GM18867 (cell line): ENCODE data around the gene MTMR11.
"Not testable (repeated sequence)": the region's sequence is repeated elsewhere in the genome, so short reads cannot be mapped to it uniquely, and the experiment has no call there.

Source experiments
- ATAC-seq: cut with Tn5 transposase; IDR thresholded peaks from one replicate; pipeline ENCODE4 v1.9.1; 2021; ENCODE audit warnings: mild to moderate bottlenecking, moderate library complexity; ENCODE audit not compliant: unreplicated experiment

MTMR11 gene

DNA sequence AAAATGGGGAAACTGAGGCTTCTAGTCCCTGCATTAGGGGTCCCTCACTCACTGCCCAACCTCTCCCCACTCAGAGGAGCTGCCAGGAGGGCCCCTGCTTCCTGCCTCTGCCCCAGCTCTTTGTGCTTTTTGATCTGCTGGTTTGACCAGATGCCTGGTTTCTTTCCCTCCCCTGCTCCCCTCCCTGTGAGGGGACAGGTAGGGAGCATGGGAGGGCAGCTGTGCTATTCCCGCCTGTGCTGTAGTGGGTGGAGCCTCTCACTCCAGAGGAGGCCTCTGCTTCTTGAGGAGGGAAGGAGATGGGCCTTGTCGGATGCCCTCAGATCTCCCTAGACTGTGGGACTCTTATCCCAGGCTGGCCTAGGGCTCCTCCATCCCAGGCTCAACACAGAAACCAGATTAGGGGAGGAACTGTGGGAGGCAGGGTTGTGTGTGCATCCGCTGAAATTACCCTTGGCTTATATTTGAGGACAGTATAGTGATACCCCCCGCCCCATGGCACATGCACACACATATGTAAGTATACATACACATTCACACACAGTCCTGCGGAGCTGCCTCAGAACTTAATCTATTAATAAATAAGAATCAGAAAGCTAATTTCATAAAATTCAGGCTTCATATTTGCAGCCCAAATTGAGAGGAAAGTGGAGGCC is 32.7 kb downstream of the MTMR11 start:
- no peak for ATAC-seq

DNA sequence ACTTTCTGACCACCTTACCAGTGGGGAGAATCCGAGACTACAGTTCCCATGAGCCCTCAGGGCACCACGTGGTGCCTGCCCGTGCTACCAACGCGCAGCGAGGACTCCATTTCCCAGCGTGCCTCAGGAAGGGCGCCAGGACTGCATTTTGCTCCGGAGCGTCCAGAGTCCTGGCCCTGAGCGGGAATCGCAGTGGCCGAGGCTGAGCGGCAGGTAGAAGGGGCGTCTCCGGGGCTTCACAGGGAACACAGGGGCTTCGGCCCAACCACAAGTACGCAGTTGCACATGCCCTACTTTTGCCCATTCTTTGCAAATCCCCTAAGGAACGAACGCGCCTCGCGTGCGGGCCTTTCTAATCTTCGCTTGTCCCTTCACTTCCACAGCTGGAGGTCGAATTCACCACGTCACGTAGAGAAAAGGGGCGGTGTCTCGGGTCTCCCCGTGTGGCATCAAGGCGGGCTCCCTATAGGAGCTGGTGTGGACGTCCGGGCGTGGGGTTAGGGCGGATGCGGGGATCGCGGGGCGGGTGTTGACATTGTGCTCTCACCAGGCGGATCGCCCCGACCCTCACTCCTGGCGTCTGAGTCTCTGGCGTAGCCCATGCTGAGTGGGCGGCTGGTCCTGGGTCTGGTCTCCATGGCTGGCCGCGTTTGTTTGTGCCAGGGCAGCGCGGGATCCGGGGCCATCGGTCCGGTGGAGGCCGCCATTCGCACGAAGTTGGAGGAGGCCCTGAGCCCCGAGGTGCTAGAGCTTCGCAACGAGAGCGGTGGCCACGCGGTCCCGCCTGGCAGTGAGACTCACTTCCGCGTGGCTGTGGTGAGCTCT is 37.0 kb downstream of the MTMR11 start, which contains the start of gene BOLA1:
Gene BOLA1 (plus strand): TSS at position 109 of the 825 bp plus-strand sequence. CDS start 492 bp downstream, at position 601.
- peak; percentile 96 for ATAC-seq

DNA sequence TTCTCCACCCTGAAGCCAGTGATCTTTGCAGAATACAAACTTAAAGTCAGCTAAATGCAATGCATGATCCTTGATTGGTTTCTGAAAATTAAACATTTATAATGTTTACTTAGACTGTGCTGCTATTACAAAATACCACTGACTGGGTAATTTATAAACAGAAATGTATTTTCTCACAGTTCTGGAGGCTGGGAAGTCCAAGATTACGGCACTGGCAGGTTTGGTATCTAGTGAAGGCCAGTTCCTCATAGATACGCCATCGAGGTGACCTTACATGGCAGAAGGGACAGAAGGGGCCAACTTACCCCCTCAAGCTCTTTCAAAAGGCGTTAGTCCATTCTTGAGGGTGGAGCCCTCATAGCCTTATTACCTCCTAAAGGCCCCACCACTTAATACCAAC is 40.1 kb downstream of the MTMR11 start:
- ATAC-seq: no peak

DNA sequence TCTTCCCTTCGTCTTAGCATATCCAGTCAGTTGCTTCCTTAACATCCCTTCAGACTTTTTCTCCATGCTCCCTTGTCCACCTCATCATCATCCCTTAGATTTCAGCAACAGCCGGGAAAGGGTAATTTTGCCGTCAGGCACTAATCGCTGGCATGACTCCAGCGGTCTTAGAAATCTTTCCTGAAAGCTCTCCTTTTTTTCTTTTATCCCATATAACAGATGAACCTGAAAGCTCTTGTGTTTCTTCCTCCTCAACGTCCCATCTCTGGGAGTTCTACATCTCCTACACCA is 47.7 kb downstream of the MTMR11 start:
- ATAC-seq: no peak

DNA sequence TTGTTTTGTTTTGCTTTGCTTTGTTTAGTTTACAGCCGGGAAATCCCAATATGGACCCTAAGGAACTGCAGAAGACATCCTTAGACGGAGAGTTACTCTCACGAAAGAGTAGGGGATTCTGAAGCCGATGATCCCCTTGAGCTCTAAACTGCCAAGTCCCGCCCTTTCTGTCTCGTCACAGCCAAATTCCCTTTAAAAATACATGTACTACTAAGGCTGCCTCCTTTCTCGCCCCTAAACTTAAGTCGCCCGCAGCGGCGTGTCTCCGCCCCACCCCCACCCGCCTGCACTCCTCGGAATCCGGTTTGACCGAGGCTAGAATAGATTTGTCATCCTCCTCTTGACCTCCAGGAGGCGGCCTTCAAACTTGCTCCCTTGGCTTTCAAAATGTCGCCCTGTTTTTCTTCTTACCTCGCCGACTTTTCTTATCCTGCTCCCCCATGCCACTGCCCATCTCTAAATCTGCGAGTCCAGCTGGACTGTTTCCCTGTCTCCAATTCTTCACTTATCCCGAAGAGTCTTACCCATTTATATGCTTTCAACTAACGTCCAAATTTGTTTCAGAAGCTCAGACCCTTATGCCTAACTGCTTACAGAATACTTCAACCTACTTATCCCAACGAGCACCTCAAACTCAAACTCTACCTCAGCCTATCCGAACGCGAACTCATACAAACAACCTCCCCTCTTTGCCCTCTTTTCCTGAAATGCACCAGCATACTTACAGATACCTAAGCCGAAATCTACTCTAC is 48.3 kb downstream of the MTMR11 start:
- peak; percentile 27 for ATAC-seq

DNA sequence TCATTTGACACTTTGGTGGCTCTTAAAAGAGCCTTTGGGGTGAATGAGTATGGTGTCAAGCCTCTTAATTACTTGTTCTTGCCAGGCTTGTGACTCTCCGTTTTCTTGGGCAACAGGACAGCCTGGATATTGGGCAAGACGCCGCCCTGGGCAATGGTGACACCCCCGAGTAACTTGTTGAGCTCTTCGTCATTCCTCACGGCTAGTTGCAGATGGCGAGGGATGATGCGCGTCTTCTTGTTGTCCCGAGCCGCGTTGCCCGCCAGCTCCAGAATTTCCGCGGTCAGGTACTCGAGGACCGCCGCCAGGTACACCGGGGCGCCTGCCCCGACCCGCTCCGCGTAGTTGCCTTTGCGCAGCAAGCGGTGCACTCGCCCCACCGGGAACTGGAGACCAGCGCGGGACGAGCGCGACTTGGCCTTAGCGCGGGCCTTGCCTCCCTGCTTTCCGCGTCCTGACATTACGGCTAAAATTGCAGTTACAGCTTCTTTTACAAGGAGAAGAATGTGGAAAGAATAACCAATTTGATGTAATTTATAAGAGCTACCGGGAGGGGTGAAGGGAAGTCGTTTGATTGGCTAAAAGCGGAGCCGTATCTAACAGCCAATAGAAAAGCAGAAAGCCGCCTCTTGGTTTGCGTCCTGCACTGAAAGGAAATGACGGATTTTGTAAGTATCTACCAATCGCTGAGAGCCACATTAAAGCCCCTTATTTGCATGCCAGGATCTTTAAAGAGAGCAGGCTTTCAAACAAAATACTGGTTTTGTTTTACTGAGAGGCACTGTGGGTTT is 49.0 kb downstream of the MTMR11 start:
- ATAC-seq: peak; percentile 46

DNA sequence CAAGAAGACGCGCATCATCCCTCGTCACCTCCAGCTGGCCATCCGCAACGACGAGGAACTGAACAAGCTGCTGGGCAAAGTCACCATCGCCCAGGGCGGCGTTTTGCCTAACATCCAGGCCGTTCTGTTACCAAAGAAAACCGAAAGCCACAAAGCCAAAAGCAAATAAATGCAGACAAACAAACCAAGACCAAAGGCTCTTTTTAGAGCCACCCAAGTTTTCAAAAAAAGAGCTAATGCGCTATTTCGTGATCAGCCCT is 49.6 kb downstream of the MTMR11 start:
- ATAC-seq: not testable (repeated sequence)

DNA sequence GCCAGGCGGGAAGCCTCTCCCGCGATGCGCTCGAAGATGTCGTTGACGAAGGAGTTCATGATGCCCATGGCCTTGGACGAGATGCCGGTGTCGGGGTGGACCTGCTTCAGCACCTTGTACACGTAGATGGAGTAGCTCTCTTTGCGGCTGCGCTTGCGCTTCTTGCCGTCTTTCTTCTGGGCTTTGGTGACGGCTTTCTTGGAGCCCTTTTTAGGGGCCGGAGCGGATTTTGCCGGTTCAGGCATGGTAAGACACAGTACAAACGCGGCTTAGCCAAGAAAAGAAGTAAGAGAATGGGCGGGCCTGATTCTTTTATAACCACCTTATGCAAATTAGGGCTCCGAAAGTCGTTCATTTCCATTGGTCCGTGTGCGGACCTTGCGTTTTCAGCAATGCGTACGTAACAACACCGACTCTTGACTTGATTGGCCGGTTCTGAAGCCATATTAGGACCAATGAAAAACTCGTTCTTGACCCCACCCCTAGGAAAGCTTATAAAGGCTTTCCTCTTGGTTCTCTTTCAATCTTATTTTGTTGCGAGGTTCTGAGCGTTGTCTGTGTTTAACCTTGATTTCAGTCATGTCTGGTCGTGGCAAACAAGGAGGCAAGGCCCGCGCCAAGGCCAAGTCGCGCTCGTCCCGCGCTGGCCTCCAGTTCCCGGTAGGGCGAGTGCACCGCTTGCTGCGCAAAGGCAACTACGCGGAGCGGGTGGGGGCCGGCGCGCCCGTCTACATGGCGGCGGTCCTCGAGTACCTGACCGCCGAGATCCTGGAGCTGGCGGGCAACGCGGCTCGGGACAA is 50.1 kb downstream of the MTMR11 start:
- peak; percentile 59 for ATAC-seq

DNA sequence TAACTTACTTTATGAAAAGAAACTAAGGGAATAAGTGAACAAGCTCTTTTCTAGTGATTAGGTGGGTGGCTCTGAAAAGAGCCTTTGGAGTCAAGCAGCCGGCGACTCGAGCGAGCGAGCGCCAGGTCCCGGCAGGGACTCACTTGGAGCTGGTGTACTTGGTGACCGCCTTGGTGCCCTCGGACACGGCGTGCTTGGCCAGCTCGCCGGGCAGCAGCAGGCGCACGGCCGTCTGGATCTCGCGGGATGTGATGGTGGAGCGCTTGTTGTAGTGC is 50.6 kb downstream of the MTMR11 start:
- not testable (repeated sequence) for ATAC-seq

DNA sequence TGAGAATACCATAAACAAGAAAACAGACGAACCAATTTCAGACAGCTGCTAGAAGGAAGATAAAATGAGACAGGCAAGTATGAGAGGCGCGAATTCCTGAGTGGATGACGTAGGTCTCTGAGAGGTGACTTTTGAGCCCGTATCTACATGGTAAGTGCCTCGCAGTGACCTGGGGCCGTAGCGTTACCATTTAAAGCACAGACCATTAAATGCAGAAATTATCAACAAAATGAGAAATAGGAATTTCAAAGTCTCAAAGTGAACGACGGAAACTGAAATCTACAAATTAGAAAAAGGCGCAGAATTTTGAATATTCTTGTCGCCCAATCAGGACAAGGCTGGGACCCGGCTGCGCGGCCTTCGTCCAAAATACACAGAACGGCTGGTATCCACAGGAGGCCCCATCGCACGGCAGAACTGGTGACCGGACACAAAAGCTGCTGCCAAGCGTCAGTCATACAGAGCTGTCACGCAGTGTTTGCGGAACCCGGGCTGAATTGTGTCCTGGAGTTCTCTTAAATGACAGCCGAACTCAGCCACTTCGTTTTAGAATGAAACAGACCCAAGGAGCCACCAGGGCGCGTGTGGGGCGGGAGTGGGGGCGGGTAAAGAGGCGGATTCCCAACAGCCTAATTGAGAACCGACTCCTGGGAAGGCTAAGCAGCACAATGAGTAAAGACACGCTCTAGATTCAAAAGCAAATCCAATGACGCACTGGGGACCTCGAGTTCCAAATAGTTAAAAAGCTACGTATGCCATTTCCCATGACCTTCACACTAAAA is 51.1 kb downstream of the MTMR11 start:
- ATAC-seq: no peak

DNA sequence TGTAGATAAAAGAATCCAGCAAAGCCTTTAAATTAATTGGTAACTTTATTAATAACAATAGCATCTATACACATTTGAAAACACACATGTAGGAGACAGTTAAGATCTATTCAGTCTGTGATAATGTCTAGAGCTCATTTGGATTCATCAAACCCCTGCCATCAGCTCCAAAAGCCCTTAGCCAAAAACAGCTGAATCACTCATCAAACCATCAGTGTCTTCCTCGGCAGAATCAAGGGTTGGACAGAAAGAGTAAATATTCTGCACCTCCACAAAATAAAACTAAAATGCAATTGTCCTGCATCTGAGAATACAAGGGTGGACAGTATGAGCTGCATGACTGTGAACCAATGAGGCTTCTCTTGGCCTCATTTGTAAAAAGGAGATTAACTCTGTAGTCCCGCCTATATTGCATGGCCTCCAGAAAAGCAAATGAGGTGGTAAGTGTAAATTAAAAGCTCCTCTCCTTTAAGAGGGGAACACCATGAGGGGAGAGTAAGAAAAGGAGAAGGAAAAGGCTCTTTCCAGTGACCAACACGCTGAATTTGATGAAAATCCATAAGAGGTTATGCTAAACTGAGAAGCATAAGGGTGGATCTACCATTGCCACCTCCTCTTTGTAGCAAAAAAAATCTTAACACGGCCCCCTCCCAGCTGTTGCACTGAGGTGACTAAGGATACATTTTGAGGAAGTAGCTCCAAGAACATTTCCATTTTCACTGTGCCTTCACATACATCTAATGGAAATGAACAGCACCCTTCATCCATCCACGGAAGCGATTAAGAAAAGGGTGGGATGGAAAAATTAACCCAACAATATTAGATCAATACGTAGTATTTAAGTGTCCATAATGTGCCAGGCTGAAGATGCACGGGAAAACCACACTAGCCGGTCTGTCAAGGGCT is 52.0 kb downstream of the MTMR11 start:
- ATAC-seq: no peak

DNA sequence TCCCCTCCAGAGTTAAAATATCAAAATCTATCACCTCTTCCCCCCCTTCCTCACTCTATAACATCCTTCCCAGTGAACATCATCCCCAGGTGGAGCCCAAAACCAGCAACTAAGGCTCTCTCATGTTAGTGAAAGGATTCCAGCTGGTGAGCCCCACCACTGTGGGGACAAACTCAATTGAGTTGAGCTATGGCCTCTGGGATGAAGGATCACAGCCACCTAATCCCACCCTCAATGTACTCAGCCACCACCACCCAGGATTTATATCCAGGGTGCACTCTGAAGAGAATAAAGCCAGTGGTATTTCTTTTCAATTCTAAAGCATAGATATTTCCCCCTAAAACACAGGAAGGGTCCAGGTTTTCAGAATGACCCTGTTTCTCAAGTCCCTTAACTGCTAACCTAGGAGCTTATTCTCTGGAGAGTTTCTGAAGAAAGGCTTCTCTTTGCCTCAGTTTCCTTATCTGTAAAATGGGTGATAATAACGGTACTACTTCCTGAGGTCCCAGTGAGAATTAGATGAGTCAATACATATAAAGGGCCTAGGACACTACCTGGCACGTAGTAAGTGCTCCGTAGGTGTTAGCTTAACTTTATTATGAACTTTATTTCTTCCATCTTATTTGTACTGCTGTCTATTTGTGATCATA is 53.0 kb downstream of the MTMR11 start:
- ATAC-seq: no peak

DNA sequence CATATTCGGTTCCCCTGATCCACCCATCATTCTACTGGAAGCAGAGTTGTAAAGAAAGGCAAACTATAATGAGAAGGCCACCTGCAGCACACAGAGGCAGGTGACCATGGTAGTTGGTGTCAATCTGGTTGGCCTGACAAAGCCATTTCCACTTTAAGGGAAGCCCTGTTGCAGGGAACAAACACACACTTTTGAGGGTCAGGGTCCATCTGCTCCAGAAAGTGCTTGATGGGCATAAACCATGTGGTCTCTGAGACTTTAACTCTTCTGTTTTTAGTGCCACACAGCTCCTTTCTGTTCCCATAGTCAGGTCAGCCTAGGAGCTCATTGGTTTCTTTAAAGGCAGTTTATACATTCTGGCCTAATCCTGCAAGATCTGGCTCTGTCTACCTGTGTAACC is 54.8 kb downstream of the MTMR11 start:
- no peak for ATAC-seq

DNA sequence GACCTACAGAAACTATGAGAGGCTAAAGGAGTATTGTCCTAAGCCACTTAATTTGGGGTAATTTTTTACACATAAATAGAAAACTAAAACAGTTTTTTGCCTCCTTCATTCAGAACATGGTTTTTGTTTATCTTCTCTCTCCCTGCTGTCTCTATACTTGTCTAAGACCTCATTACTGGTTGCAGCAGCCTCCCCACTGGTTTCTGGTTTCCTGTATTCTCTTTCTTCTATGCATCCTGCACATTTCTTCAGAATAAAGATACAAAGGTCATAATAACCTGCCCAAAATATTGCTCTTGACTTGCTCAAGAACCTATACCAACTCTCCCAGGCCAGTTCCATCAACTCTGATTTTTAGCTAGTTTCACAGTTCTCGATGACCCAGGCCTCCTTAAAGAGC is 57.1 kb downstream of the MTMR11 start:
- no peak for ATAC-seq
